Measurements from ENCODE around the gene FOLR1. TPM values are rescaled to one million over a fixed set of nuclear protein-coding genes. Genes with fewer than 3 reads are reported as not detected.

Gene FOLR1
- total RNA-seq, 2 donors from 2014 or later: 13.8 to 19.3 TPM

DNA sequence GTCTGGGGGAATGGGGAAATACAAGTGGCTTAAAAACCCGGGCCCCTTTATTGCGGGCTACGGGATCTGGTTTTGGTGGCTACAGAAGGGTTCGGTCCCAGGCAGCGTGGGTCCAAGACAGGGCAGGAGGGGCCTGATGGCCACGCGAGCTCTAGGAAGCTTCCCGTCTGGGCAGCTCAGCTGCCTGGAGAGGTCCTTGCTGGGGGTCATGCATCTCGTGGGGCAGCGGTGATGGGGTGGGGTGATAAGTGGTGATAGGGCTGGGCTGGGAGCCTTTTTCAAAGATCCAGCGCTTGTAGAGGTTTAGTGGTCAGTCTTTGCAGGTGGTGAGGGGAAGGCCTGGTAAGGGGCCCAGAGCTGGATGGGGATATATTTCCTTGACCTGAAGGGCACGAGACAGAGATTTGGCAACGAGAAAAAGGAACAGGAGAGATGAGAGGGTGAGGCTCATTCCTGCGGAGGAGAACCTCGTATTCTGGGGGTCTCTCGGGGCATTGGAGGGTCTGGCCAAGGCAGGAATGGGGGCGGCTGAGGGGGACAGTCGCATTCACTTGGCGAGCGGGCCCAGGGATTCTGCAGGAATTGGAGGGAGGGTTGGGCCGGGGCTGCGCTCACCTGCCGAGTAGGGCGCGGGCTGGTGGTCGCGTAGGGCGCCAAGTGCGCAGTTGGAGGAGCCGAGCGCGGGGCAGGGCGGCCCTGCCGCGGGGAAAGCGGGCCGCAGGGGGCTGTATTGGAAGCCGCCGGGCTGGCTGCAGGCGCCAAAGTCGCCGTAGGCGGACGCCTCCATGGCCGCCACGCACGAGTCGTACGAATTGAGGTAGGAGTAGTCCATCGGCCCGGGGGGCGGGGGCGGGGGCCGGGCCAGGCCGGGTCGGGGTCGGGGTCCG, 51.5 kb downstream of the FOLR1 start:
- Histone ChIP-seq H3K4me1 (ENCODE audit: control insufficient read depth, insufficient read depth, low read length) (no peaks in the 10 kb centered on the region), H3K9ac (ENCODE audit: extremely low read depth, low read length, poor library complexity, severe bottlenecking) (no peak overlapping the region), H3K36me3 (ENCODE audit: control insufficient read depth, insufficient read depth, low read length) (peaks cover 4% of the 10 kb centered on the region), H3K4me3 (ENCODE audit: low read length) (peak overlapping the region; percentile 56), H3K27ac (ENCODE audit: low read depth, low read length) (no peak overlapping the region), H3K27me3 (ENCODE audit: control insufficient read depth, insufficient read depth, low read length, poor library complexity, severe bottlenecking) (peaks cover 81% of the 10 kb centered on the region), H3K9me3 (ENCODE audit: control insufficient read depth, low read length) (no peaks in the 10 kb centered on the region)
- TF ChIP-seq, protein P1, sequence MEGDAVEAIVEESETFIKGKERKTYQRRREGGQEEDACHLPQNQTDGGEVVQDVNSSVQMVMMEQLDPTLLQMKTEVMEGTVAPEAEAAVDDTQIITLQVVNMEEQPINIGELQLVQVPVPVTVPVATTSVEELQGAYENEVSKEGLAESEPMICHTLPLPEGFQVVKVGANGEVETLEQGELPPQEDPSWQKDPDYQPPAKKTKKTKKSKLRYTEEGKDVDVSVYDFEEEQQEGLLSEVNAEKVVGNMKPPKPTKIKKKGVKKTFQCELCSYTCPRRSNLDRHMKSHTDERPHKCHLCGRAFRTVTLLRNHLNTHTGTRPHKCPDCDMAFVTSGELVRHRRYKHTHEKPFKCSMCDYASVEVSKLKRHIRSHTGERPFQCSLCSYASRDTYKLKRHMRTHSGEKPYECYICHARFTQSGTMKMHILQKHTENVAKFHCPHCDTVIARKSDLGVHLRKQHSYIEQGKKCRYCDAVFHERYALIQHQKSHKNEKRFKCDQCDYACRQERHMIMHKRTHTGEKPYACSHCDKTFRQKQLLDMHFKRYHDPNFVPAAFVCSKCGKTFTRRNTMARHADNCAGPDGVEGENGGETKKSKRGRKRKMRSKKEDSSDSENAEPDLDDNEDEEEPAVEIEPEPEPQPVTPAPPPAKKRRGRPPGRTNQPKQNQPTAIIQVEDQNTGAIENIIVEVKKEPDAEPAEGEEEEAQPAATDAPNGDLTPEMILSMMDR (conservative IDR thresholded peaks at IDR 0.05): no peak
- 23 to 64% methylated on average over 15 to 56 of the region's 58 CpGs for WGBS, 2 experiments (ENCODE audit: insufficient coverage in 1 of 2, insufficient read length in 1 of 2)
- Mint-ChIP-seq H3K36me3 (ENCODE audit: low read depth) (peaks cover 2% of the 10 kb centered on the region), H3K4me1 (peaks cover 15% of the 10 kb centered on the region), H3K27ac (no peak overlapping the region), H3K27me3 (ENCODE audit: insufficient read depth) (peaks cover 48% of the 10 kb centered on the region), H3K9me3 (no peaks in the 10 kb centered on the region), H3K4me3 (no peak overlapping the region)
- DNase-seq: peak; percentile 76

DNA sequence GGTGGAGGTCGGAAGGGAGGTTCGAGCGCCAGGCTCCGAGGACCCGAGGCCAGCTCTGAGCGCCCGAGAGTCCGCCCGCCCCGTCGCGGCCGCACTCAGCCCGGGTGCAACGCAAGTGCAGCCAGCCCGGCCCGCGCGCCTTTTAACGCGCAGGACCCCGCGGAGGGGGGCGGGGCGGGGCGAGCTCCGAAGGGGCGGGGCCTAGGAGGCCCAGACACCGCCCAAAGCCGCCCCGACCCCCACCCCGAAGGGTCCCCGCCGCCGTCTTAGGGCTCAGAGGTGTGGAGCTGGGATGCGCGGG, 52.1 kb downstream of the FOLR1 start, which contains the start of gene PHOX2A:
Gene PHOX2A (minus strand): TSS at position 117 of the 301 bp plus-strand sequence. CDS start 172 bp downstream, outside the sequence.
- Mint-ChIP-seq H3K4me3 (no peak within 1 kb of the TSS), H3K36me3 (ENCODE audit: low read depth) (no peaks in the 10 kb centered on the region), H3K27ac (no peak within 1 kb of the TSS), H3K4me1 (peaks cover 11% of the 10 kb centered on the region), H3K27me3 (ENCODE audit: insufficient read depth) (peaks cover 47% of the 10 kb centered on the region), H3K9me3 (no peaks in the 10 kb centered on the region)
- 0% methylated on average over 37 of the region's 37 CpGs; no CpG with 5 or more reads in 1 of the 2 experiments for WGBS, 2 experiments (ENCODE audit: insufficient coverage in 1 of 2, insufficient read length in 1 of 2)
- DNase-seq: peak; percentile 81
- Histone ChIP-seq H3K4me1 (ENCODE audit: control insufficient read depth, insufficient read depth, low read length) (no peaks in the 10 kb centered on the region), H3K4me3 (ENCODE audit: low read length) (peak within 1 kb of the TSS; percentile 72), H3K9me3 (ENCODE audit: control insufficient read depth, low read length) (no peaks in the 10 kb centered on the region), H3K9ac (ENCODE audit: extremely low read depth, low read length, poor library complexity, severe bottlenecking) (no peak within 1 kb of the TSS), H3K27me3 (ENCODE audit: control insufficient read depth, insufficient read depth, low read length, poor library complexity, severe bottlenecking) (peaks cover 86% of the 10 kb centered on the region), H3K36me3 (ENCODE audit: control insufficient read depth, insufficient read depth, low read length) (no peaks in the 10 kb centered on the region), H3K27ac (ENCODE audit: low read depth, low read length) (no peak within 1 kb of the TSS)
- TF ChIP-seq, protein P1 (conservative IDR thresholded peaks at IDR 0.05): no peak

DNA sequence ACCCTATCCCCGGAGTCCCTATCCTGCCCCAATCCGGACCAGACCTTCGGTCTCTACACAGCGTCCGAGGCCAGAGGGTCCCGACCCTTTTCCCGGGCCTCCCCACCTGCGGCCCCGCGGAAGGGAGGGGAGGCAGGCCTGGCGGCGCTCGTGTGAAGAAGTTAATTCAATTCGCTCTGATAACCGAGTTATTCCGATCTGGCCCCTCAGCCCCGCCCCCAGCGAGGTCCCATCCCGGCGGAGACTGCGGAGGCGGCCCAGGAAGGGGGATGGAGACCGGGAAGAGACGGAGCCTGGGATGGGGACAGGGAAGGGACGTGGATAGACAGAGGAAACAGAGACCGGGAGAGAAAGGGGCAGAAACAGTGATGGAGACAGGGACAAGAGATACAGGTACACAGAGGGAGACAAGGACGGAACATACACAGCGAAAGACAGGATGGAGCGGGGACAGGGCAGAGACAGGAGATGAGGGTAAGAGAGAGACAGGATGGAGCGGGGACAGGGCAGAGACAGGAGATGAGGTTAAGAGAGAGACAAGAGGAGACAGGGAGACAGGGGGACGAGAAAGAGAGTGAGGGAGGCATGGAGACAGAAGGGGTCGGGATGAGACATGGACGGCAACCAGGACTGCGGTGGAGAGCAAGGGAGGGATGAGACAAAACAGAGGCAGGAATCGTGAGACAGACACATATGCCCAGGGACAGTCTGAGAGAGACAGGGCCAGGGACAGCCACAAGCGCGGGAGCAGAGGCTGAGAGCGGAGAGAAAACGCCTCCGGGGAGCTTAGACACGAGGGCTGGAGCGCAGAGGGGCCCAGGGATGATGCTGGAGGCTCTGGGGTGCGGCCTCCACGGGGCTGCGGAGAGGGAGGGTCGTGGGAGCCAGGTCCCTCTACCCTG, 52.7 kb downstream of the FOLR1 start:
- H3K36me3 Mint-ChIP-seq (ENCODE audit: low read depth): no peaks in the 10 kb centered on the region
- Histone ChIP-seq H3K27ac (ENCODE audit: low read depth, low read length) (no peak overlapping the region), H3K4me1 (ENCODE audit: control insufficient read depth, insufficient read depth, low read length) (no peaks in the 10 kb centered on the region), H3K9me3 (ENCODE audit: control insufficient read depth, low read length) (no peaks in the 10 kb centered on the region), H3K9ac (ENCODE audit: extremely low read depth, low read length, poor library complexity, severe bottlenecking) (no peak overlapping the region), H3K4me3 (ENCODE audit: low read length) (peak overlapping the region; percentile 72), H3K36me3 (ENCODE audit: control insufficient read depth, insufficient read depth, low read length) (no peaks in the 10 kb centered on the region), H3K27me3 (ENCODE audit: control insufficient read depth, insufficient read depth, low read length, poor library complexity, severe bottlenecking) (peaks cover 86% of the 10 kb centered on the region)
- WGBS, 2 experiments (ENCODE audit: insufficient coverage in 1 of 2, insufficient read length in 1 of 2): 5 to 11% methylated on average over 26 to 46 of the region's 46 CpGs
- H3K9me3 Mint-ChIP-seq: no peaks in the 10 kb centered on the region
- peak; percentile 86 for DNase-seq
- H3K27ac Mint-ChIP-seq: no peak overlapping the region
- H3K27me3 Mint-ChIP-seq (ENCODE audit: insufficient read depth): peaks cover 47% of the 10 kb centered on the region
- TF ChIP-seq, protein P1 (conservative IDR thresholded peaks at IDR 0.05): no peak
- no peak overlapping the region for H3K4me3 Mint-ChIP-seq
- peaks cover 10% of the 10 kb centered on the region for H3K4me1 Mint-ChIP-seq
